GM12878 (cell line): ENCODE measurements around the gene C9orf50. TPM values are rescaled to one million over a fixed set of nuclear protein-coding genes. Genes with fewer than 3 reads are reported as not detected.

Experiments used
- BCL11A ChIP-seq: IDR thresholded peaks from 2 replicates; pipeline ENCODE4 v1.6.1; 2011; ENCODE audit warnings: low read depth, low read length
- BHLHE40 ChIP-seq, 2 experiments: fragments of 450-650 bp in 1 of 2; IDR thresholded peaks; 2 replicates each; pipeline ENCODE4 v1.6.1; 2011 to 2017; ENCODE audit warnings: low read depth in 2 of 2, borderline replicate concordance in 1 of 2, improper control_type of control experiment in 1 of 2, low read length in 1 of 2, mild to moderate bottlenecking in 1 of 2
- CBX5 ChIP-seq: sonication (generic); IDR thresholded peaks from 2 replicates; pipeline ENCODE4 v1.6.1; 2016; ENCODE audit warnings: low read depth, moderate library complexity, mild to moderate bottlenecking, inconsistent platforms
- CHD2 ChIP-seq: IDR thresholded peaks from 2 replicates; pipeline ENCODE4 v1.6.1; 2011; ENCODE audit warnings: low read depth, low read length, improper control_type of control experiment, borderline replicate concordance
- CREM ChIP-seq: IDR thresholded peaks from 2 replicates; pipeline ENCODE4 v1.6.1; 2014; ENCODE audit warnings: antibody characterized with exemption, low read depth
- CUX1 ChIP-seq: IDR thresholded peaks from 2 replicates; pipeline ENCODE4 v1.6.1; 2012; ENCODE audit warnings: improper control_type of control experiment, low read depth, low read length; ENCODE audit not compliant: insufficient replicate concordance
- E2F4 ChIP-seq: IDR thresholded peaks from 2 replicates; pipeline ENCODE4 v1.6.1; 2012; ENCODE audit warnings: low read depth, low read length, improper control_type of control experiment
- E2F8 ChIP-seq: fragments of 450-650 bp; IDR thresholded peaks from 2 replicates; pipeline ENCODE4 v1.6.1; 2018; ENCODE audit warnings: mild to moderate bottlenecking, low read depth, moderate library complexity; ENCODE audit not compliant: partially characterized antibody
- GABPA ChIP-seq: IDR thresholded peaks from 2 replicates; pipeline ENCODE4 v1.6.1; 2014; ENCODE audit warnings: antibody characterized with exemption, low read depth, mild to moderate bottlenecking, inconsistent platforms
- IKZF2 ChIP-seq, 2 experiments: fragments of 450-650 bp; IDR thresholded peaks; 2 replicates each; pipeline ENCODE4 v1.6.1; 2017; ENCODE audit warnings: mild to moderate bottlenecking in 2 of 2, moderate library complexity in 2 of 2
- MAX ChIP-seq: IDR thresholded peaks from 2 replicates; pipeline ENCODE4 v1.6.1; 2012; ENCODE audit warnings: low read depth, low read length, improper control_type of control experiment
- MXI1 ChIP-seq: fragments of 150-350 bp; IDR thresholded peaks from 2 replicates; pipeline ENCODE4 v1.6.1; 2011; ENCODE audit warnings: low read depth, mild to moderate bottlenecking, inconsistent platforms, low read length, improper control_type of control experiment
- RAD21 ChIP-seq: IDR thresholded peaks from 2 replicates; pipeline ENCODE4 v1.6.1; 2011; ENCODE audit warnings: mild to moderate bottlenecking, low read depth, low read length, moderate library complexity; ENCODE audit not compliant: insufficient read depth
- RELB ChIP-seq: fragments of 450-650 bp; IDR thresholded peaks from 2 replicates; pipeline ENCODE4 v1.6.1; 2017; ENCODE audit warnings: low read depth, mild to moderate bottlenecking, moderate library complexity
- RUNX3 ChIP-seq: IDR thresholded peaks from 2 replicates; pipeline ENCODE4 v1.6.1; 2012; ENCODE audit warnings: low read length, inconsistent platforms
- WRNIP1 ChIP-seq: IDR thresholded peaks from 2 replicates; pipeline ENCODE4 v1.6.1; 2011; ENCODE audit warnings: low read depth, low read length, improper control_type of control experiment, borderline replicate concordance
- YY1 ChIP-seq: IDR thresholded peaks from 2 replicates; pipeline ENCODE4 v1.6.1; 2011; ENCODE audit warnings: low read depth, mild to moderate bottlenecking, low read length
- polyA plus RNA-seq, 11 experiments: library from polyadenylated mRNA; depleted of rRNA in 4 of 11; unstranded in 6 of 11; stranded (reverse) in 5 of 11; fragments of >200 nt; fragmentation: Nextera tagmentation in 4 of 11; fragmentation: Illumina TruSeq in 1 of 11; extraction: Ambion mirVana in 4 of 11; extraction: Trizol in 1 of 11; gene quantifications; 1 replicate in 1 of 11; 2 replicates in 10 of 11; pipeline versions ENCODE4 v1.2.1 to v1.2.3, GENCODE V29; 2011 to 2016; ENCODE audit warnings: inconsistent platforms in 2 of 11, missing spikeins in 2 of 11, low read depth in 1 of 11
- total RNA-seq, 4 experiments: library from RNA; depleted of rRNA in 3 of 4; stranded (reverse); fragments of >200 nt in 3 of 4; fragmentation: Illumina TruSeq in 1 of 4; extraction: Trizol in 1 of 4; gene quantifications; 2 replicates each; pipeline versions ENCODE4 v1.2.1 to v1.2.3, GENCODE V29; 2013 to 2021

C9orf50 gene
- total and polyA plus RNA-seq, 10 of the 15 experiments (the other 5 are each of a cell fraction or from before 2014, with no cell fraction given), result not detected

GRCh38 chr9:129641750-129642585, 21.1 kb upstream of the C9orf50 start, which contains the start of gene ASB6 (continued):
- TF ChIP-seq GABPA (peak; percentile 94), CREM (peak; percentile 76), CBX5 (peak; percentile 41; the same call in 1 of the 2 replicates), BCL11A (no peak), RUNX3 (peak; percentile 38), CUX1 (no peak), CHD2 (peak; percentile 41; the same call in 1 of the 2 replicates), YY1 (peak; percentile 85), WRNIP1 (no peak), IKZF2 (IDR thresholded peaks at IDR 0.05) (peak in 1 of 2 experiments; percentile 38; a peak in 1 of 4 replicates), MXI1 (peak; percentile 48; the same call in 1 of the 2 replicates), MAX (peak; percentile 23; the same call in 1 of the 2 replicates), RAD21 (peak; percentile 55), E2F8 (no peak), E2F4 (0 out of 2 replicates have a peak, but pooled peaks have one; percentile 23), BHLHE40 (IDR thresholded peaks at IDR 0.05; ENCODE audit: borderline replicate concordance in 1 of 2, low read depth in 2 of 2, low read length in 1 of 2) (peak; percentile 44 to 80; a peak in 3 of 4 replicates), RELB (peak; percentile 41; the same call in 1 of the 2 replicates)
